Panc1 (cell line): ENCODE measurements around the gene SLC6A6.

ENCODE experiments used
- TCF7L2 ChIP-seq: IDR thresholded peaks from 2 replicates; pipeline ENCODE4 v1.6.1; 2011; ENCODE audit warnings: mild to moderate bottlenecking, low read depth, low read length, inconsistent platforms
- TF ChIP-seq, protein P1 (sequence below): fragments of 450-650 bp; IDR thresholded peaks from 2 replicates; pipeline ENCODE4 v1.5.1; 2017; ENCODE audit warnings: mild to moderate bottlenecking

DNA sequence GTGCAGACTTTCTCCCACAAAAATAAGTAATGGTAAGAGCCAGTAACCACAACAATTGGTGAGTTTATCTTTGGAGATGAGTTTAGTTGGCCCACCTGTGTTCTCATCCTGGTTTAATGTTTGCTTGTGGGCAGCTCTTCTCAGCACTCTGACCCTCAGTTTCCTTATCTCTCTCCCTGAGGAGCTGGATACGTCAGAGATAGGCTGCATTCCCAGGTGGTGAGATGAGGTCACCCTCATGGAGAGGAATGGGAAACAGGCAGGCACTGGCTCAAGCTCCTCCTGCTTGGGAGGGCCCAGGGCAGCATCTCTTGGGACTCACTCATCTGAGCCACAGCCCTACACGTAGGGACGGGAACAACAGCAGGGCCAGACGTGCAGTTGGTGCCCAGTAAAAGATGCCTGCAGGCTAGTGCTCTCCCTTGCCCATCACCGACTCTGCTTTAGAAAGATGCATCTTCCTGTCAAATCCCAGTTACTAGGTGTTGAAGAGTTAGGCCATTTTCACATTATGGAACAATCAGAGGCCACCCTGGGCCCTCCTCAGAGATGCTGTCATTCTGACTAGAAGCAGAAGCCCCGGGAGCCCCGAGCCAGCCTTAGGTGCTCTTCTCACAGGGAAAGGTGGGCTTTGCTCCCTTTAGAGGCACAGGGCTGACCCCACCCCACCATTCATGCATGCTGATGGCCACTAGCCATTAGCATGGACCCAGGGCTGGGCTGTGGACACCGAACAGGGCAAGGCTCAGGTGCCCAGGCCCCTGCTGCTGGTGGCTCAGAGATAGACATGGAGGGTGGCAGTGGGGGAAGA lies 78.0 kb downstream of the SLC6A6 start:
- TF ChIP-seq, protein P1, sequence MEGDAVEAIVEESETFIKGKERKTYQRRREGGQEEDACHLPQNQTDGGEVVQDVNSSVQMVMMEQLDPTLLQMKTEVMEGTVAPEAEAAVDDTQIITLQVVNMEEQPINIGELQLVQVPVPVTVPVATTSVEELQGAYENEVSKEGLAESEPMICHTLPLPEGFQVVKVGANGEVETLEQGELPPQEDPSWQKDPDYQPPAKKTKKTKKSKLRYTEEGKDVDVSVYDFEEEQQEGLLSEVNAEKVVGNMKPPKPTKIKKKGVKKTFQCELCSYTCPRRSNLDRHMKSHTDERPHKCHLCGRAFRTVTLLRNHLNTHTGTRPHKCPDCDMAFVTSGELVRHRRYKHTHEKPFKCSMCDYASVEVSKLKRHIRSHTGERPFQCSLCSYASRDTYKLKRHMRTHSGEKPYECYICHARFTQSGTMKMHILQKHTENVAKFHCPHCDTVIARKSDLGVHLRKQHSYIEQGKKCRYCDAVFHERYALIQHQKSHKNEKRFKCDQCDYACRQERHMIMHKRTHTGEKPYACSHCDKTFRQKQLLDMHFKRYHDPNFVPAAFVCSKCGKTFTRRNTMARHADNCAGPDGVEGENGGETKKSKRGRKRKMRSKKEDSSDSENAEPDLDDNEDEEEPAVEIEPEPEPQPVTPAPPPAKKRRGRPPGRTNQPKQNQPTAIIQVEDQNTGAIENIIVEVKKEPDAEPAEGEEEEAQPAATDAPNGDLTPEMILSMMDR: no peak
- TF ChIP-seq TCF7L2: no peak
